MM.1S (cell line): Measurements from ENCODE around the gene ZCCHC24.

Experiments used
- DNase-seq: peaks from one replicate; pipeline ENCODE4 v3.0.0-alpha.2; 2015
- H2AFZ ChIP-seq: fragments of 300-600 bp; sonication (generic); 2 replicates; pipeline ENCODE4 v1.6.0; 2016; ENCODE audit warnings: antibody characterized with exemption, low read length
- H3F3A ChIP-seq: fragments of 300-600 bp; sonication (generic); 2 replicates; pipeline ENCODE4 v1.6.1; 2016; ENCODE audit warnings: mild to moderate bottlenecking, antibody characterized with exemption, low read length, moderate library complexity, mixed read lengths; ENCODE audit not compliant: insufficient read depth
- H3K27ac ChIP-seq: fragments of 300-600 bp; sonication (generic); 2 replicates; pipeline ENCODE4 v1.5.1; 2016; ENCODE audit warnings: mild to moderate bottlenecking, low read length
- H3K27me3 ChIP-seq: fragments of 300-600 bp; sonication (generic); replicated peaks from 2 replicates; pipeline ENCODE4 v1.6.0; 2016; ENCODE audit warnings: low read length; ENCODE audit not compliant: insufficient read depth
- H3K36me3 ChIP-seq: fragments of 300-600 bp; sonication (generic); replicated peaks from 2 replicates; pipeline ENCODE4 v1.6.1; 2016; ENCODE audit warnings: mild to moderate bottlenecking, low read length, mixed read lengths; ENCODE audit not compliant: insufficient read depth
- H3K4me1 ChIP-seq: fragments of 300-600 bp; sonication (generic); 2 replicates; pipeline ENCODE4 v1.6.1; 2016; ENCODE audit warnings: low read length, mixed read lengths
- H3K4me2 ChIP-seq: fragments of 300-600 bp; sonication (generic); 2 replicates; pipeline ENCODE4 v1.6.0; 2016; ENCODE audit warnings: low read depth, low read length
- H3K4me3 ChIP-seq: fragments of 300-600 bp; sonication (generic); 2 replicates; pipeline ENCODE4 v1.5.1; 2016; ENCODE audit warnings: low read length, mixed read lengths
- H3K79me2 ChIP-seq: fragments of 300-600 bp; sonication (generic); 2 replicates; pipeline ENCODE4 v1.6.1; 2016; ENCODE audit warnings: mixed run types, low read length, mixed read lengths
- H3K9ac ChIP-seq: fragments of 300-600 bp; sonication (generic); 2 replicates; pipeline ENCODE4 v1.6.1; 2016; ENCODE audit warnings: low read length, mixed read lengths
- H3K9me2 ChIP-seq: fragments of 300-600 bp; sonication (generic); replicated peaks from 2 replicates; pipeline ENCODE4 v1.6.1; 2016; ENCODE audit warnings: mild to moderate bottlenecking, low read length, mixed read lengths; ENCODE audit not compliant: insufficient read depth
- H3K9me3 ChIP-seq: fragments of 300-600 bp; sonication (generic); replicated peaks from 2 replicates; pipeline ENCODE4 v1.6.1; 2016; ENCODE audit warnings: mild to moderate bottlenecking, low read length, mixed read lengths; ENCODE audit not compliant: insufficient read depth
- H4K20me1 ChIP-seq: fragments of 300-600 bp; sonication (generic); 2 replicates; pipeline ENCODE4 v1.6.1; 2016; ENCODE audit warnings: mild to moderate bottlenecking, low read length, moderate library complexity, mixed read lengths; ENCODE audit not compliant: insufficient read depth
- EZH2 ChIP-seq: fragments of 300-600 bp; sonication (generic); optimal IDR thresholded peaks from 2 replicates; pipeline ENCODE3; 2017; ENCODE audit warnings: low read depth, mild to moderate bottlenecking, antibody characterized with exemption, low read length, mixed read lengths
- EZH2phosphoT487 ChIP-seq: fragments of 300-600 bp; sonication (generic); IDR thresholded peaks from 2 replicates; pipeline ENCODE4 v1.6.1; 2018; ENCODE audit warnings: antibody characterized with exemption, low read length
- TF ChIP-seq, protein P1 (sequence below): fragments of 300-600 bp; sonication (generic); IDR thresholded peaks from 2 replicates; pipeline ENCODE4 v1.5.1; 2016; ENCODE audit warnings: antibody characterized with exemption, low read length, mixed read lengths

The ZCCHC24 gene

DNA sequence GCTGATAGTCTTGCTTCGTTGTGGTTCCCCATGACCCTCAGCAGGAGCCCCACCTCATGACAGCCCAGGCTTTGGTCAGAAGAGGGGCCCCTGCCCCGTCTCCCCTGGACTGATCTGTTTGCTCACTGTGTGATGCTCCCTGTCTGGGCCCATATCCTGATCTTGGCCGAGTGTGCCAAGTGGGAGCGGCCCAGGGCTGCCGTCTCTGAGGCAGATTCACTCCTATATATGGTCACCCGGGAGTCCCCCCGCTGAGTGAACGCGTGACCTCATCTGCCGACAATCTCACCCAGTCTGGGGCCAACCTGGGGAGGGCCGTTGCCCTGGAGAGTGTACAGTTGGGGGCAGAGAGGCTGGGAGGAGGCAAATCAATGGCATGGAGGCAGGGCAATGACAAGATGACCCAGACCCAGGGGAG is 63.6 kb downstream of the ZCCHC24 start:
- no peak overlapping the region for H3K27ac ChIP-seq
- H3K36me3 ChIP-seq: no peaks in the 10 kb centered on the region
- no peaks in the 10 kb centered on the region for H4K20me1 ChIP-seq
- no peak overlapping the region for H3K9ac ChIP-seq
- H3F3A ChIP-seq: no peaks in the 10 kb centered on the region
- H3K4me2 ChIP-seq: no peak overlapping the region
- no peaks in the 10 kb centered on the region for H3K79me2 ChIP-seq
- DNase-seq: no peak
- H3K4me3 ChIP-seq: no peak overlapping the region
- H3K4me1 ChIP-seq: no peaks in the 10 kb centered on the region
- H3K9me2 ChIP-seq: no peaks in the 10 kb centered on the region
- H2AFZ ChIP-seq: no peak overlapping the region
- no peaks in the 10 kb centered on the region for H3K9me3 ChIP-seq
- no peaks in the 10 kb centered on the region for H3K27me3 ChIP-seq
- no peak for TF ChIP-seq EZH2
- no peak for TF ChIP-seq EZH2phosphoT487
- TF ChIP-seq, protein P1, sequence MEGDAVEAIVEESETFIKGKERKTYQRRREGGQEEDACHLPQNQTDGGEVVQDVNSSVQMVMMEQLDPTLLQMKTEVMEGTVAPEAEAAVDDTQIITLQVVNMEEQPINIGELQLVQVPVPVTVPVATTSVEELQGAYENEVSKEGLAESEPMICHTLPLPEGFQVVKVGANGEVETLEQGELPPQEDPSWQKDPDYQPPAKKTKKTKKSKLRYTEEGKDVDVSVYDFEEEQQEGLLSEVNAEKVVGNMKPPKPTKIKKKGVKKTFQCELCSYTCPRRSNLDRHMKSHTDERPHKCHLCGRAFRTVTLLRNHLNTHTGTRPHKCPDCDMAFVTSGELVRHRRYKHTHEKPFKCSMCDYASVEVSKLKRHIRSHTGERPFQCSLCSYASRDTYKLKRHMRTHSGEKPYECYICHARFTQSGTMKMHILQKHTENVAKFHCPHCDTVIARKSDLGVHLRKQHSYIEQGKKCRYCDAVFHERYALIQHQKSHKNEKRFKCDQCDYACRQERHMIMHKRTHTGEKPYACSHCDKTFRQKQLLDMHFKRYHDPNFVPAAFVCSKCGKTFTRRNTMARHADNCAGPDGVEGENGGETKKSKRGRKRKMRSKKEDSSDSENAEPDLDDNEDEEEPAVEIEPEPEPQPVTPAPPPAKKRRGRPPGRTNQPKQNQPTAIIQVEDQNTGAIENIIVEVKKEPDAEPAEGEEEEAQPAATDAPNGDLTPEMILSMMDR: no peak

DNA sequence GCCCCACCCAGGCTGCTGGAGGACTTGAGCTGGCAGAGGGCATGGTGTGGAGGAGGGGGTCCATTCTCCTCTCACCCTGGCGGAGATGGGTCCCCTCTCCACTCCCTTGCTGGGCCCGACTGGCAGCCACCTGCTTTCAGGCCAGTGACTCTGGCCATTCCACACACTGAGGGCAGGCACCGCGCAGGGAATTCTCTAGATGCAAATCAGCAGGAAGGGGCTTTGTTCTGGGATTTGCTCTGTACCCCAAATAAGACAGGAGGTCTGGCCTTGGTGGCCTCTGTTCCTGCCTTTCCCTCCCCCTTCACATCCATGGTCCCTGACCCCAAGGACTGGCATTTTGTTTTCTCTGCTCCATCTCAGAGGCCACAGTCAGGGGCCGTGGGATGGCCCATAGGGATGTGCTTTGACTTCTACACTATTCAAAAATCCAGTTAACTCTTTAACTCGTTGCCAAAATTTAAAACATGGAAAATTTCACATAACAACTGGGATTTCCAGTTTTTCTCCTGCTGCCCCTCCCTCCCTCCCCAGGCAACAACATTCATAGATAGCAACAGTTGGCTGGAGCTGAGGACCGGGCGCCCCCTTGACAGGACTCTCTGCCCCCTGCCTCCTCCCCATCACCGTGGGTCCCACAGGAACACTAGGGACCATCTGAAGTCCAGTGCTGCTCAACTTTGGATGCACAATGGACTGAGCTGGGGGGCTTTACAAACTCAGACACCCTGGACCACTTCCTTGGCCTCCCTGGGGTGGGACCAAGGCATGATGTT is 64.3 kb downstream of the ZCCHC24 start:
- DNase-seq: no peak
- no peak for TF ChIP-seq EZH2phosphoT487
- TF ChIP-seq EZH2: no peak
- TF ChIP-seq, protein P1: no peak
- no peak overlapping the region for H2AFZ ChIP-seq
- H4K20me1 ChIP-seq: no peaks in the 10 kb centered on the region
- no peaks in the 10 kb centered on the region for H3K9me2 ChIP-seq
- no peaks in the 10 kb centered on the region for H3K4me1 ChIP-seq
- no peaks in the 10 kb centered on the region for H3K36me3 ChIP-seq
- H3K4me2 ChIP-seq: no peak overlapping the region
- no peak overlapping the region for H3K27ac ChIP-seq
- no peaks in the 10 kb centered on the region for H3K27me3 ChIP-seq
- H3K79me2 ChIP-seq: no peaks in the 10 kb centered on the region
- no peaks in the 10 kb centered on the region for H3F3A ChIP-seq
- no peaks in the 10 kb centered on the region for H3K9me3 ChIP-seq
- H3K4me3 ChIP-seq: no peak overlapping the region
- no peak overlapping the region for H3K9ac ChIP-seq

DNA sequence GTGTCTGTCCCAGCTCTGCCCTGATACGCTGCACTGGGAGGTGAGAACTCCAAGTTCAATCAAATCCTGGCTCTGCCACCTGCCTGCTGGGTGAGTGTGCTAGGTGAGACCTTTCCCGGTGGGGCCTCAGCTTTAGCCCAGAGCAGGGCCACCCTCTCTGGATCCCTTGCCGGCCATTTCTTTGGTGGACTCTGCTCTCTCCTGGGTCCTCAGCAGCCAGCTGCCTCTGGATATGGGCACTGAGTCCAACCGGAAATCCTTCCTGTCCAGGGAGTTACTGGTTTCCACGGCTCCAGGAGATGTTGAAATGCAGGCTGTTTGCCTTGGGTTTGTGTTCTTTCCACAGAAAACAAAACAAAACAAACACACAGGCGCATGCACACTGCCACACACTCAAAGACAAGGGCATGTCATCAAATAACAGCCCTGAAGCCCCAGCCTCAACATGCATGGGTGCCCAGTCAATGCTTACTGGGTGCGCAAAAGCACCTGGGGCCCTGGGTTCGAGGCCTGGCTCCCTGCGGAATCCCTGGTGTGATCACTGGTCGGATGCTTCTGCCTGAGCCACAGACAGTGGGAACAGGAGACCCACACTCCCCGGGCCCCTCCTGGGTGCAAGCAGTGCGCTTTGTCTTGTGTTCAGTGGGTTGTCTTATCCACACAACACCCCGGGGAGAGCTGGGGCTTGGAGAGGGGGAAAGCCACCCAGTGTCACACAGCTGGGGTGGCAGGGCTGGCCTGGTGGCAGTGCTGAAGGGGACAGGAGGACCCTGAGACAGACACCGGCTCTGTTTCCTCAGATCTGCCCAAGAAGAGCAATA is 65.1 kb downstream of the ZCCHC24 start:
- Histone ChIP-seq H3K36me3 (no peaks in the 10 kb centered on the region), H3K9me3 (no peaks in the 10 kb centered on the region), H3K9me2 (no peaks in the 10 kb centered on the region), H2AFZ (no peak overlapping the region), H3K4me1 (no peaks in the 10 kb centered on the region), H3K27ac (no peak overlapping the region), H3K4me3 (no peak overlapping the region), H3K79me2 (no peaks in the 10 kb centered on the region), H3K9ac (no peak overlapping the region), H3F3A (no peaks in the 10 kb centered on the region), H4K20me1 (no peaks in the 10 kb centered on the region), H3K27me3 (no peaks in the 10 kb centered on the region), H3K4me2 (no peak overlapping the region)
- TF ChIP-seq EZH2: no peak
- TF ChIP-seq, protein P1: no peak
- TF ChIP-seq EZH2phosphoT487: no peak
- DNase-seq: no peak
